Stimulated activated CD4-positive, alpha-beta T cell treated with anti-CD3 and anti-CD28 coated beads, Interleukin-1b, Interleukin-23, amount 100 ng/mL, for 48 hours (primary cell): ENCODE data around the gene USB1.
"Not testable (repeated sequence)": the region's sequence is repeated elsewhere in the genome, so short reads cannot be mapped to it uniquely, and the experiment has no call there.

Experiments used
- DNase-seq: peaks from one replicate; pipeline ENCODE4 v3.0.0-alpha.2; 2020

USB1 gene

GRCh38 chr16:57995721-57996405 lies 5.3 kb upstream of the USB1 start:
- DNase-seq: no peak

- DNase-seq: no peak
Observed at GRCh38 chr16:57996406-57997175, 4.6 kb upstream of the USB1 start.

GRCh38 chr16:57997176-57997527 lies 4.1 kb upstream of the USB1 start:
- DNase-seq: no peak

GRCh38 chr16:57997528-57998265 lies 3.5 kb upstream of the USB1 start:
- no peak for DNase-seq

- DNase-seq: peak; percentile 59
Observed at GRCh38 chr16:57998486-57998885, 2.7 kb upstream of the USB1 start.

- DNase-seq: no peak
Observed at GRCh38 chr16:57998992-57999365, 2.2 kb upstream of the USB1 start.

- DNase-seq: peak; percentile 17
Observed at GRCh38 chr16:57999366-57999970, 1.7 kb upstream of the USB1 start.

GRCh38 chr16:57999971-58000705 lies 1.1 kb upstream of the USB1 start, which contains the start of gene ZNF319:
Gene ZNF319 (minus strand): TSS chr16:58000672. CDS start chr16:57998265, 2,407 bp downstream.
- DNase-seq: no peak

GRCh38 chr16:58001781-58002415 lies 691 bp downstream of the USB1 start:
- DNase-seq: no peak

GRCh38 chr16:58002416-58002800 lies 1.2 kb downstream of the USB1 start:
- no peak for DNase-seq

- no peak for DNase-seq
Observed at GRCh38 chr16:58002936-58003335, 1.7 kb downstream of the USB1 start.

- DNase-seq: not testable (repeated sequence)
Observed at GRCh38 chr16:58004736-58005135, 3.5 kb downstream of the USB1 start.

- DNase-seq: no peak
Observed at GRCh38 chr16:58009856-58010416, 8.7 kb downstream of the USB1 start.

- DNase-seq: no peak
Observed at GRCh38 chr16:58010886-58011285, 9.7 kb downstream of the USB1 start.

- no peak for DNase-seq
Observed at GRCh38 chr16:58011652-58012051, 10.4 kb downstream of the USB1 start.

- no peak for DNase-seq
Observed at GRCh38 chr16:58012481-58012880, 11.3 kb downstream of the USB1 start.

- DNase-seq: no peak
Observed at GRCh38 chr16:58013201-58013956, 12.2 kb downstream of the USB1 start.

GRCh38 chr16:58016840-58017446 lies 15.7 kb downstream of the USB1 start:
- no peak for DNase-seq

- no peak for DNase-seq
Observed at GRCh38 chr16:58018803-58019202, 17.6 kb downstream of the USB1 start.

- DNase-seq: no peak
Observed at GRCh38 chr16:58019866-58020538, 18.8 kb downstream of the USB1 start.
